Activated T-helper 1 cell treated with anti-CD3 and anti-CD28 coated beads, Interleukin-12 subunit alpha, Interleukin-12 subunit beta, Interleukin-2, Interleukin-4 antibody, amounts not matched to agents 30 ng/mL and 10 ng/mL and 1 ng/mL, durations not matched to agents 14 hours and 24 hours and 36 hours (primary cell): ENCODE data around the gene TMBIM4. TPM values are rescaled to one million over a fixed set of nuclear protein-coding genes. Genes with fewer than 3 reads are reported as not detected.
"Not testable (repeated sequence)": the region's sequence is repeated elsewhere in the genome, so short reads cannot be mapped to it uniquely, and the experiment has no call there.

ENCODE experiments used
- DNase-seq: peaks from one replicate; pipeline ENCODE4 v3.0.0; 2021; ENCODE audit warnings: low spot score
- H3K27ac Mint-ChIP-seq: one replicate; pipeline ENCODE4 v1.8.0; 2021; ENCODE audit warnings: mild to moderate bottlenecking, mixed read lengths
- H3K27me3 Mint-ChIP-seq: one replicate; pipeline ENCODE4 v1.8.0; 2022; ENCODE audit warnings: mild to moderate bottlenecking, moderate library complexity, mixed read lengths; ENCODE audit not compliant: insufficient read depth
- H3K36me3 Mint-ChIP-seq: one replicate; pipeline ENCODE4 v1.8.0; 2021; ENCODE audit warnings: low read depth, mixed read lengths
- H3K4me1 Mint-ChIP-seq: one replicate; pipeline ENCODE4 v1.8.0; 2021; ENCODE audit warnings: low read depth, mixed read lengths
- H3K4me3 Mint-ChIP-seq: one replicate; pipeline ENCODE4 v1.8.0; 2021; ENCODE audit warnings: mild to moderate bottlenecking, moderate library complexity, mixed read lengths
- H3K9me3 Mint-ChIP-seq: one replicate; pipeline ENCODE4 v1.8.0; 2021; ENCODE audit warnings: mixed read lengths
- intact Hi-C: fragments of 100-400 bp; cut with micrococcal nuclease; formaldehyde crosslinking; loops from one replicate; pipeline ENCODE4 v1.15.1; 2024
- total RNA-seq: library from RNA; stranded (reverse); gene quantifications from 2 replicates; pipeline ENCODE4 v1.2.3, GENCODE V29; 2022

Gene TMBIM4
- total RNA-seq, 1 donor from 2014 or later = 61.9 TPM

GRCh38 chr12:66174391-66175325 lies 4.9 kb upstream of the TMBIM4 start:
- H3K36me3 Mint-ChIP-seq, H3K27ac Mint-ChIP-seq, H3K9me3 Mint-ChIP-seq, DNase-seq, H3K4me1 Mint-ChIP-seq, H3K4me3 Mint-ChIP-seq, intact Hi-C loops: not testable (repeated sequence)
- peaks cover 26% of the 10 kb centered on the region for H3K27me3 Mint-ChIP-seq

- H3K4me1 Mint-ChIP-seq = peaks cover 27% of the 10 kb centered on the region
- peak overlapping the region; percentile 95 for H3K4me3 Mint-ChIP-seq
- H3K27me3 Mint-ChIP-seq = peaks cover 2% of the 10 kb centered on the region
- DNase-seq = no peak
- H3K9me3 Mint-ChIP-seq = peaks cover 5% of the 10 kb centered on the region
- peaks cover 21% of the 10 kb centered on the region for H3K36me3 Mint-ChIP-seq
- H3K27ac Mint-ChIP-seq = peak overlapping the region; percentile 99
- intact Hi-C loops = no loop called here
Observed at GRCh38 chr12:66170606-66171005, 810 bp upstream of the TMBIM4 start.

DNA sequence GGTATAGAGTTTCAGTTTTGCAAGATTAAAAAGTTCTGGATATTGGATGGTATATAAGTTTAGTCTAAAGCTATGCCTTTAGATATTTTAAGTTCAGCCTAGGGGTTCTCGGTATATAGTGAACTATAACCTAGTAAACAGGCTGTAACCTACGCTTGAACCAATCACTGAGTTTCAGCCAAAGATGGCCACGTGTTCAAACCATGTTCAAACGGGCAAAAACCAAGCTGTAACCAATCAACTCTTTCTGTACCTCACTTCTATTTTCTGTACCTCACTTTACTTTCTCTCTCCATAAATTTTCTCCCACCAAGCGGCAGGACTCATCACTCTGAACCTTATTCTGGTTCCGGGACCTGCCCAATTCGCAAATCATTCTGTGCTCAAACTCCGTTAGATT lies 1.4 kb downstream of the TMBIM4 start:
- H3K9me3 Mint-ChIP-seq = peaks cover 19% of the 10 kb centered on the region
- no peaks in the 10 kb centered on the region for H3K27me3 Mint-ChIP-seq
- intact Hi-C loops = loop anchor here (2.0 kb wide), 1 partner anchor 38 kb away; the partner anchor contains the start of gene LLPH
- peak overlapping the region; percentile 37 for H3K27ac Mint-ChIP-seq
- H3K4me3 Mint-ChIP-seq = peak overlapping the region; percentile 95
- no peak for DNase-seq
- peaks cover 42% of the 10 kb centered on the region for H3K4me1 Mint-ChIP-seq
- H3K36me3 Mint-ChIP-seq = peaks cover 41% of the 10 kb centered on the region

GRCh38 chr12:66166561-66166960 lies 3.2 kb downstream of the TMBIM4 start:
- Mint-ChIP-seq H3K4me3 (no peak overlapping the region), H3K4me1 (peaks cover 56% of the 10 kb centered on the region), H3K27me3 (no peaks in the 10 kb centered on the region), H3K36me3 (peaks cover 44% of the 10 kb centered on the region), H3K9me3 (peaks cover 19% of the 10 kb centered on the region), H3K27ac (no peak overlapping the region)
- intact Hi-C loops = no loop called here
- no peak for DNase-seq

DNA sequence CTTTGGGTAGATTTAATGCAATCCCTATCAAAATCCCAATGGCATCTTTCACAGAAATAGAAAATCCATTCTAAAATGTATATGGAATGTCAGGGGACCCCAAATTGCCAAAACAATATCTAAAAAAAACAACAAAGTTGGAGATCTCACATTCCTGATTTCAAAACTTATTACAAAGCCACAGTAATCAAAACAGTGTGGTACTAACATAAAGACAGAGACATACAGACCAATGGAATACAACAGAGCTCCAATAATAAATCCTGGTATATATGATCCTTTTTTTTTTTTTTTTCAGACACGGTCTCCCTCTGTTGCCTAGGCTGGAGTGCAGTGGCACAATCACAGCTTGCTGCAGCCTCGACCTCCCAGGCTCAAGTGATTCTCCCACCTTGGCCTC lies 4.7 kb downstream of the TMBIM4 start:
- Mint-ChIP-seq H3K36me3 (peaks cover 46% of the 10 kb centered on the region), H3K4me1 (peaks cover 58% of the 10 kb centered on the region), H3K27me3 (no peaks in the 10 kb centered on the region), H3K9me3 (peaks cover 19% of the 10 kb centered on the region), H3K27ac (no peak overlapping the region), H3K4me3 (no peak overlapping the region)
- DNase-seq = no peak
- intact Hi-C loops = no loop called here

DNA sequence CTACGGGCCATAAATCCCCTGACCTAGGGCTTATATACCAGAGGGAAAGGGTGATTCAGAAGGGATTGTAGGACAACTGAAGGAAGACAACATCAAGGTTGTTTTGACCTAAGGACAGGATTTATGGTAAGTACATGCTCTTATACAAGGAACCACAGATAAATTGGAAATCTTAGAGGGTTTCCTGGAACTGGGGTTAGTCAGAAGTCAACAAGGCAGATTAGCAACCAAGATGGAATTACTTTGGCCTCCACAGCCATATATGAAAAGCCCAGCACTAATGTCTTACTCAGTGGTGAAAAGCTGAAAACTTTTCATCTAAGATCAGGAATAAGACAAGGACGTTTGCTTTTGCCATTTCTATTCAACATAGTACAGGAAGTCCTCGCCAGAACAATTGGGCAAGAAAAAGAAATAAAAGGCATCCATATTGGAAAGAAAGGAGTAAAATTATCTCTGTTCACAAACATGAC lies 5.4 kb downstream of the TMBIM4 start:
- Mint-ChIP-seq H3K9me3 (peaks cover 19% of the 10 kb centered on the region), H3K4me1 (peaks cover 58% of the 10 kb centered on the region), H3K36me3 (peaks cover 52% of the 10 kb centered on the region), H3K27ac (no peak overlapping the region), H3K4me3 (no peak overlapping the region), H3K27me3 (no peaks in the 10 kb centered on the region)
- intact Hi-C loops = no loop called here
- no peak for DNase-seq

DNA sequence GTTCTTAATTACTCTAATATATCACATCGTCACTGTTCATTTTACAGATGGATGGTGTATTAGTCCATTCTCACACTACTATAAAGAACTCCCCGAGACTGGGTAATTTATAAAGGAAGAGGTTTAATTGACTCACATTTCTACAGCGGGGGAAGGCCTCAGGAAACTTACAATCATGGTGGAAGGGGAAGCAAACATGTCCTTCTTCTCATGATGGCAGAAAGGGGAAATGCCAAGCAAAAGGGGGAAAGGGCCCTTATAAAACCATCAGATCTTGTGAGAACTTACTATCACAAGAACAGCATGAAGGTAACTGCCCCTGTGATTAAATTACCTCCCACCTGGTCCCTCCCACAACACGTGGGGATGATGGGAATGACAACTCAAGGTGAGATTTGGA lies 6.5 kb downstream of the TMBIM4 start:
- intact Hi-C loops = no loop called here
- peaks cover 19% of the 10 kb centered on the region for H3K9me3 Mint-ChIP-seq
- H3K4me3 Mint-ChIP-seq = no peak overlapping the region
- H3K36me3 Mint-ChIP-seq = peaks cover 56% of the 10 kb centered on the region
- no peak for DNase-seq
- H3K4me1 Mint-ChIP-seq = peaks cover 56% of the 10 kb centered on the region
- H3K27me3 Mint-ChIP-seq = no peaks in the 10 kb centered on the region
- no peak overlapping the region for H3K27ac Mint-ChIP-seq

DNA sequence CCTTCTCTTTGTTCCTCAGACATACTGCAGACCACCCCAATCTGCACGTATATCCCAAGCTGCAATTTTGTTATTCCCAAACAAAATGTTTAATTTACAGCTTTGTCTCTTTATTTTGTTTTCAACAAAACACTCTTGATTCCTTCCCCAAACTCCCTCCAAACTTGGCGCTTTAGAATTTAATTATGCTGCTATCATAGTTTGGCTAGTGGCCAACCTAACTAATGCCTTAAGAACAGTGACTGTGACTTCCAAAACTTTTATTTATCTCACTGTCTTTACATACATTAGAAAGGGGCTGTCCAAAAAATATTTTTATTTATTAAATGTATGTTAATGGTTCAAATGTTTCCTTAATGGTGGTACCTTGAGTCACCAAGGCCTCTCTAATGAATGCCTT lies 7.1 kb downstream of the TMBIM4 start:
- Mint-ChIP-seq H3K36me3 (peaks cover 55% of the 10 kb centered on the region), H3K4me1 (peaks cover 50% of the 10 kb centered on the region), H3K27me3 (no peaks in the 10 kb centered on the region), H3K4me3 (no peak overlapping the region), H3K27ac (no peak overlapping the region), H3K9me3 (peaks cover 19% of the 10 kb centered on the region)
- DNase-seq = no peak
- intact Hi-C loops = no loop called here

- Mint-ChIP-seq H3K36me3 (peaks cover 47% of the 10 kb centered on the region), H3K9me3 (peaks cover 15% of the 10 kb centered on the region), H3K27me3 (no peaks in the 10 kb centered on the region), H3K4me1 (peaks cover 39% of the 10 kb centered on the region), H3K27ac (no peak overlapping the region), H3K4me3 (no peak overlapping the region)
- intact Hi-C loops = no loop called here
- no peak for DNase-seq
Observed at GRCh38 chr12:66160704-66161103, 9.1 kb downstream of the TMBIM4 start.

GRCh38 chr12:66159123-66159522 lies 10.7 kb downstream of the TMBIM4 start:
- no peaks in the 10 kb centered on the region for H3K9me3 Mint-ChIP-seq
- DNase-seq = no peak
- H3K36me3 Mint-ChIP-seq = peaks cover 37% of the 10 kb centered on the region
- peaks cover 34% of the 10 kb centered on the region for H3K4me1 Mint-ChIP-seq
- no peak overlapping the region for H3K4me3 Mint-ChIP-seq
- no peak overlapping the region for H3K27ac Mint-ChIP-seq
- no peaks in the 10 kb centered on the region for H3K27me3 Mint-ChIP-seq
- intact Hi-C loops = no loop called here

DNA sequence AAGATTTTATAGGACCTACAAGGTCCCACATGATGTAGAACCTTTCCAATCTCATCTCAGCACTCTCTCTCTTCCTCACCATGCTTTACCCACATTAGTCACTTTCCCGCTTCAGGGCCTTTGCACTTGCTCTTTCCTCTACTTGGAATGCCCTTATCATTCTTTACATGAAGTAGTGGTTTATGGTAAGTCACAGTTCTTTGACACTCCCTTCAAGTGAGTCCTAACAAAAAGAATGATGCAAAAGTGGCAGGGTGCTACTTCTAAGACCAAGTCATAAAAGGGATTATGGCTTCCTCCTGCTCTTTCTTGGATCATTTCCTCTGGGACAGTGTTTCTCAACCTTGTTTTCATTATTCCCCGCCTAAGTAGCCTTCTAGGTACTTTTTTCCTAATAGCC lies 13.1 kb downstream of the TMBIM4 start:
- Mint-ChIP-seq H3K27ac (no peak overlapping the region), H3K36me3 (peaks cover 32% of the 10 kb centered on the region), H3K4me3 (no peak overlapping the region), H3K4me1 (peaks cover 17% of the 10 kb centered on the region), H3K27me3 (no peaks in the 10 kb centered on the region), H3K9me3 (no peaks in the 10 kb centered on the region)
- intact Hi-C loops = no loop called here
- DNase-seq = no peak

GRCh38 chr12:66154776-66155175 lies 15.0 kb downstream of the TMBIM4 start:
- Mint-ChIP-seq H3K27ac (no peak overlapping the region), H3K9me3 (no peaks in the 10 kb centered on the region), H3K4me3 (no peak overlapping the region), H3K36me3 (peaks cover 32% of the 10 kb centered on the region), H3K27me3 (no peaks in the 10 kb centered on the region), H3K4me1 (peaks cover 22% of the 10 kb centered on the region)
- no peak for DNase-seq
- intact Hi-C loops = no loop called here

DNA sequence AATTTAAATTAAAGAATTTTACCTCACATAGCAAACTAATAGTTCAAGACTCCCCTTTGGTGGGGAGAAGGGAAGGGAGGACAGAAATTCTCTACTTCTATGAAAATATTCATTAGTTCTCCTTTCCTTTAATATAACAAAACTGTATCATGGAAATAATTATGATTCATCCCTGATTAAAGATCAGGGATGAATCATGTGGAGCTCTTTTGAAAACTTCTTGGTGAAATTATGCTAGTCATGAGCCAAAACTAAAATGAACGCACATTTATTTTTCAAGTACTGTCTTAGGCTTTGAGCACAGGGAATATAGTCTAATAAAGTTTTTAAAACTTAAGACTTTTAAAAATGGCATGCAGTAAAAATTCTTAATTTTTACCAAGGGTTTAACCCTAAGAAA lies 17.1 kb downstream of the TMBIM4 start:
- Mint-ChIP-seq H3K9me3 (no peaks in the 10 kb centered on the region), H3K27me3 (no peaks in the 10 kb centered on the region), H3K36me3 (peaks cover 29% of the 10 kb centered on the region), H3K4me1 (peaks cover 15% of the 10 kb centered on the region), H3K27ac (no peak overlapping the region), H3K4me3 (no peak overlapping the region)
- DNase-seq = no peak
- intact Hi-C loops = no loop called here
